Measurements from ENCODE around the gene NPHS1. TPM values are rescaled to one million over a fixed set of nuclear protein-coding genes. Genes with fewer than 3 reads are reported as not detected.

NPHS1 gene
- total RNA-seq, 1 donor from 2014 or later, result 0.92 TPM

GRCh38 chr19:35861640-35862160 is 9.4 kb upstream of the NPHS1 start:
- no peak overlapping the region for H3K4me3 ChIP-seq (ENCODE audit: low read depth, low read length)
- TF ChIP-seq CTCF (IDR thresholded peaks at IDR 0.05; ENCODE audit: insufficient read depth, low read length, poor library complexity, severe bottlenecking), result no peak
- H3K36me3 ChIP-seq (ENCODE audit: control insufficient read depth, insufficient read depth, low read length), result no peaks in the 10 kb centered on the region
- peaks cover 56% of the 10 kb centered on the region for H3K27me3 ChIP-seq (ENCODE audit: control insufficient read depth, insufficient read depth, low read length)
- no peak for DNase-seq (ENCODE audit: low read depth)

GRCh38 chr19:35860818-35861639 is 8.7 kb upstream of the NPHS1 start:
- DNase-seq (ENCODE audit: low read depth), result no peak
- H3K27me3 ChIP-seq (ENCODE audit: control insufficient read depth, insufficient read depth, low read length), result peaks cover 62% of the 10 kb centered on the region
- H3K4me3 ChIP-seq (ENCODE audit: low read depth, low read length), result no peak overlapping the region

GRCh38 chr19:35860436-35860817 is 8.1 kb upstream of the NPHS1 start:
- no peak for DNase-seq (ENCODE audit: low read depth)
- no peak for TF ChIP-seq CTCF (IDR thresholded peaks at IDR 0.05; ENCODE audit: insufficient read depth, low read length, poor library complexity, severe bottlenecking)
- Histone ChIP-seq H3K4me3 (ENCODE audit: low read depth, low read length) (no peak overlapping the region), H3K27me3 (ENCODE audit: control insufficient read depth, insufficient read depth, low read length) (peaks cover 67% of the 10 kb centered on the region), H3K36me3 (ENCODE audit: control insufficient read depth, insufficient read depth, low read length) (no peaks in the 10 kb centered on the region)

More at GRCh38 chr19:35860818-35861639, 8.7 kb upstream of the NPHS1 start:
- TF ChIP-seq CTCF (IDR thresholded peaks at IDR 0.05; ENCODE audit: insufficient read depth, low read length, poor library complexity, severe bottlenecking), result no peak
- no peaks in the 10 kb centered on the region for H3K36me3 ChIP-seq (ENCODE audit: control insufficient read depth, insufficient read depth, low read length)

GRCh38 chr19:35859414-35859813 is 7.1 kb upstream of the NPHS1 start:
- H3K36me3 ChIP-seq (ENCODE audit: control insufficient read depth, insufficient read depth, low read length), result no peaks in the 10 kb centered on the region
- DNase-seq (ENCODE audit: low read depth), result no peak
- H3K27me3 ChIP-seq (ENCODE audit: control insufficient read depth, insufficient read depth, low read length), result peaks cover 75% of the 10 kb centered on the region
- no peak overlapping the region for H3K4me3 ChIP-seq (ENCODE audit: low read depth, low read length)
- no peak for TF ChIP-seq CTCF (IDR thresholded peaks at IDR 0.05; ENCODE audit: insufficient read depth, low read length, poor library complexity, severe bottlenecking)

GRCh38 chr19:35858311-35858710 is 6.0 kb upstream of the NPHS1 start:
- Histone ChIP-seq H3K27me3 (ENCODE audit: control insufficient read depth, insufficient read depth, low read length) (peaks cover 77% of the 10 kb centered on the region), H3K4me3 (ENCODE audit: low read depth, low read length) (no peak overlapping the region), H3K36me3 (ENCODE audit: control insufficient read depth, insufficient read depth, low read length) (no peaks in the 10 kb centered on the region)
- TF ChIP-seq CTCF (IDR thresholded peaks at IDR 0.05; ENCODE audit: insufficient read depth, low read length, poor library complexity, severe bottlenecking), result no peak
- DNase-seq (ENCODE audit: low read depth), result no peak
